ENCODE results near the gene TMED10. TPM values are rescaled to one million over a fixed set of nuclear protein-coding genes. Genes with fewer than 3 reads are reported as not detected.

Gene TMED10
- total and polyA plus RNA-seq, 2 of the 13 experiments (the other 11 are each of a cell fraction or from before 2014, with no cell fraction given), result 311 to 377 TPM

DNA sequence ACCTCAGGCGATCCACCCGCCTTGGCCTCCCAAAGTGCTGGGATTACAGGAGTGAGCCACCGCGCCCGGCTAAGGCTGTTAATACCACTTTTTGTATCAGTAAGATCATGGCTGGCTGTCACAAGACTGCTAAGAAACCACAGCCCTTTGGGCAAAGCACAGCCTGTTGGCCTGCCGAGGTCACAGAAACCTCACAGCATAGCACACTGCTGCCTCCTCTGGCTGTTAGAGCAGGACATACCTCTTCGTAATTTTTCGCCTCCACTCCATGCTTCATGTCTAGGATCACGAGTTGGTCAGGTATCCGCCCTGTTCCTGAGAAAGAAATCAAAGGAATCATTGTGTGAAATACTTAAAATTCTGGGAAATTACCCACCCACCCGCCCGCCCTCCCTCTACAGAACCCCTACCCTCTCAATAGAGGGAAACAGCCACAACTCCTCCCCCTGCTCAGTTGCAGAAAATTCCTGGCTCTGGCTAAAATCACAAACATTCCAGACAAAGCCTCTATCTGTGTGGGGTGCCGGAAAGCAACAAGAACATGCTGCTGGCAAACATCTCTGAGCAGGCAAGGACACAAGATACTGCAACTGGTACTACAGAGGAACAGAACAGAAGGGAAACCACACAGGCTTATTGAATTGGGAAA lies 28.9 kb downstream of the TMED10 start (continued):
- no peak for TF ChIP-seq GMEB1 (CRISPR knock-in tag; IDR thresholded peaks at IDR 0.05; ENCODE audit: borderline replicate concordance)
- TF ChIP-seq ZNF550 (CRISPR knock-in tag; IDR thresholded peaks at IDR 0.05; ENCODE audit: borderline replicate concordance), result no peak
- no peak for TF ChIP-seq ZNF501 (CRISPR knock-in tag; IDR thresholded peaks at IDR 0.05)
- TF ChIP-seq ZNF615 (CRISPR knock-in tag; IDR thresholded peaks at IDR 0.05; ENCODE audit: borderline replicate concordance), result no peak
- no peak for TF ChIP-seq EHMT2 (IDR thresholded peaks at IDR 0.05; ENCODE audit: borderline replicate concordance, low read depth, low read length)
- TF ChIP-seq ZNF281 (CRISPR knock-in tag; IDR thresholded peaks at IDR 0.05; ENCODE audit: borderline replicate concordance), result peak; percentile 62; the same call in 1 of the 2 replicates
- no peak for TF ChIP-seq XBP1 (CRISPR knock-in tag; IDR thresholded peaks at IDR 0.05)
- no peak for TF ChIP-seq PAX8 (CRISPR knock-in tag; IDR thresholded peaks at IDR 0.05; ENCODE audit: borderline replicate concordance)
- no peak for TF ChIP-seq ZNF337 (CRISPR knock-in tag; IDR thresholded peaks at IDR 0.05; ENCODE audit: borderline replicate concordance, low read depth)
- no peak for TF ChIP-seq ZNF510 (CRISPR knock-in tag; IDR thresholded peaks at IDR 0.05; ENCODE audit: low read depth)
- peak; percentile 42; the same call in 1 of the 2 replicates for TF ChIP-seq IRF2 (CRISPR knock-in tag; IDR thresholded peaks at IDR 0.05)
- TF ChIP-seq RXRA (CRISPR knock-in tag; IDR thresholded peaks at IDR 0.05), result peak; percentile 53; the same call in 1 of the 2 replicates
- TF ChIP-seq ZNF691 (CRISPR knock-in tag; IDR thresholded peaks at IDR 0.05; ENCODE audit: borderline replicate concordance, low read depth), result no peak
- no peak for TF ChIP-seq ZNF230 (CRISPR knock-in tag; IDR thresholded peaks at IDR 0.05)
- no peak for TF ChIP-seq NFE2L1 (CRISPR knock-in tag; IDR thresholded peaks at IDR 0.05; ENCODE audit: borderline replicate concordance)
- TF ChIP-seq HMG20B (CRISPR knock-in tag; conservative IDR thresholded peaks at IDR 0.05), result no peak
- no peak for TF ChIP-seq CENPT (CRISPR knock-in tag; IDR thresholded peaks at IDR 0.05; ENCODE audit: low read depth)
- TF ChIP-seq TRIM24 (CRISPR knock-in tag; IDR thresholded peaks at IDR 0.05), result no peak
- no peak for TF ChIP-seq ZFP37 (CRISPR knock-in tag; IDR thresholded peaks at IDR 0.05; ENCODE audit: borderline replicate concordance)
- TF ChIP-seq ZNF34 (CRISPR knock-in tag; IDR thresholded peaks at IDR 0.05; ENCODE audit: borderline replicate concordance), result no peak
- TF ChIP-seq, protein P1, sequence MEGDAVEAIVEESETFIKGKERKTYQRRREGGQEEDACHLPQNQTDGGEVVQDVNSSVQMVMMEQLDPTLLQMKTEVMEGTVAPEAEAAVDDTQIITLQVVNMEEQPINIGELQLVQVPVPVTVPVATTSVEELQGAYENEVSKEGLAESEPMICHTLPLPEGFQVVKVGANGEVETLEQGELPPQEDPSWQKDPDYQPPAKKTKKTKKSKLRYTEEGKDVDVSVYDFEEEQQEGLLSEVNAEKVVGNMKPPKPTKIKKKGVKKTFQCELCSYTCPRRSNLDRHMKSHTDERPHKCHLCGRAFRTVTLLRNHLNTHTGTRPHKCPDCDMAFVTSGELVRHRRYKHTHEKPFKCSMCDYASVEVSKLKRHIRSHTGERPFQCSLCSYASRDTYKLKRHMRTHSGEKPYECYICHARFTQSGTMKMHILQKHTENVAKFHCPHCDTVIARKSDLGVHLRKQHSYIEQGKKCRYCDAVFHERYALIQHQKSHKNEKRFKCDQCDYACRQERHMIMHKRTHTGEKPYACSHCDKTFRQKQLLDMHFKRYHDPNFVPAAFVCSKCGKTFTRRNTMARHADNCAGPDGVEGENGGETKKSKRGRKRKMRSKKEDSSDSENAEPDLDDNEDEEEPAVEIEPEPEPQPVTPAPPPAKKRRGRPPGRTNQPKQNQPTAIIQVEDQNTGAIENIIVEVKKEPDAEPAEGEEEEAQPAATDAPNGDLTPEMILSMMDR (CRISPR knock-in tag; IDR thresholded peaks at IDR 0.05), result peak; percentile 76
- TF ChIP-seq ZNF564 (CRISPR knock-in tag; IDR thresholded peaks at IDR 0.05), result 0 out of 2 replicates have a peak, but pooled peaks have one; percentile 30
- no peak for TF ChIP-seq ZKSCAN5 (CRISPR knock-in tag; IDR thresholded peaks at IDR 0.05)
